Hematopoietic multipotent progenitor cell treated with erythropoietin and hydrocortisone succinate and interleukin-3 and kit ligand, for 4 days (in vitro differentiated cells): ENCODE results near the gene GGT7.
"Not testable (repeated sequence)": the region's sequence is repeated elsewhere in the genome, so short reads cannot be mapped to it uniquely, and the experiment has no call there.

ENCODE experiments used
- DNase-seq: peaks from one replicate; pipeline ENCODE4 v3.0.0-alpha.2; 2015

Gene GGT7

DNA sequence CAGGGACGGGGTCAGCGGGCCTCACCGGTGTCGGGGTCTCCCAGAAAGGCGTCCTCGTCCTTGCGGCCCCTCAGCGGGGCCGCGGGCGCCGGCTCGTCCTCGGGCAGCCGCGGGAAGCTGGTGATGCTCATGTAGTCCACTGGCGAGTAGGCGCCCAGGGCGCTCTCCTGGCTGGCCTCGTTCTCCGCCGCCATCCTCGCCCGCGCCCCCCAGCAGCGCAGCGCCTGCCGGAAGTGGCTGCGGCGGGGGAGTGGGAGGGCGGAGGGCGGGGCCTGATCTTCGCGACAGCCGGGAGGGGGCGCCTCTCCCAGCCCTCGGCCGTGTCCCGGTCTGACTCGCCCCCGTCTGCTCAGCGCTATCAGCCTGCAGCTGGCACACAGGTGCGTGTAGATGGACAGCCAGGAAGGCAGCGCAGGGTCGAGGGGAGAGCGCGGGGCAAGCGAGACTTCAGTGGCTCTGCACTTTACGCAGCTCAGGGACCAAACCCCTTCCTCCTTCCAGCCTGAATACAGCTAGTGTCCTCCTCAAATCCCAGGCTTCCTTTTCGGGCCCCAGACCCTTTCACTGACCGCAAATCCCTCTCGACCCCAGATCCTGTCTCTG, at the start of gene GGT7:
TSS of gene GGT7 (minus strand) at position 235 of the 603 bp plus-strand sequence. CDS start at position 194, 41 bp downstream.
- DNase-seq, result peak; percentile 87

DNA sequence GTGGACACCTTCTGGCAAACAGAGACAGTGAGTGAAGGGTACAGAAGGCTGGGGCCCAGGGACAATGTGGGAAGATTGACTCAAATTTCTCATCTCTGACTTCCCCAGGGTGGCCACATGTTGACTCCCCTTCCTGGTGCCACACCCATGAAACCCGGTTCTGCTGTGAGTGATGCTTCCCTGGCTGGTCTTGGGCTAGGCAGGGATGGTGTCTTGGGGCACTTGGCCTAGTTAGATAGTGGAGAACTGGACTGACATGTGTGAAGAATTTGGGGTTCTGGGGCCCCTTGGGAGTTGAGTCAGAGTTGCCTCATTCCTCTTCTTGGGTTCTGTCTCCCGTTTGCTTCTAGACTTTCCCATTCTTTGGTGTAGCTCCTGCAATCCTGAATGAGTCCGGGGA, 48.8 kb upstream of the GGT7 start:
- no peak for DNase-seq

GRCh38 chr20:34920055-34920454, 47.4 kb upstream of the GGT7 start:
- no peak for DNase-seq

DNA sequence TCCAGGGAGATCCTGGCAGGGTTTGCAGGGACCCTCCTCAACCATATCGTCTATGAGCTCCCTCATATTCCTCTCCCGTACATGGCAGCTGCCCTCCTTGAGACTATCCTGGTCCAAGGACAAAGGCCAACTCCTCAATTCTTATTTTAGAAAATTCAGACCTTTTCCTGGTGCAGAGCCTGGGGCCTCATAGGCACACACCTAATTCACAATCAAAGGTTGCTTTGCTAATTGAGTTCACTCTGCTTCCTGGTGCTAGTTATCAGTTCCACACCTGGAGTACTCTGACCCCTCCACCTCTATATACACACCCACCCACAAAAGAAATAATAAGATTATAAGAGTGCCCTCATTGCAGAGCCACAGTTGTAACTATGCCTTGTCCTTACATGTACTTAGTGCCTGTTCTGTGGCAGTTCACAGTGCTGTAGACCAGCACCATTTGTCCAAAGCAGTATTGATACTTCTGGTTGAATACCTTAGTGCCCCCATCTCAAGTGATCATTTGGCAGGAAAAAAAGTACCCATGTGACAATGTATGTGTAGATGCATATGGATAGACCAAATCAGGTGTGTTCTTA, 44.2 kb upstream of the GGT7 start:
- DNase-seq, result no peak

- no peak for DNase-seq
These were observed 43.2 kb upstream of the GGT7 start for GRCh38 chr20:34915749-34916455.

DNA sequence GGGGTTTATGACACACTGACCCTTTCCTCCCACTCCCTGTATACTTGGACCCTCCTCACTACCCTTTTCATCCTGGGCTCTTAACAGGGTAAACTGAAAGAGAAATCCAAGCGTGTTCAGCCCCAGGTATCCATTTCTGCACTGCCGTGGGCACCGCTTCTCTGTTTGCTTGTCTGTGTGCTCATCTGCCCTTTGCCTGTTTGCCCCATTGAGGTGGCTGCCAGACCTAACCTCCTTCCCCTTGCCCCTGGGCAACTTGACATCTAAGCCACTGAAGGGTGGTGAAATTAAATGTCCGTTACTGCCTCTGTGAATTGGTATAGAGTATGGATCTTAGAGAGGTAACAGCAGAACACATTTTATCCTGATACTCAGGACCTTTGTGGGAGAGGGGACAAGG, 42.5 kb upstream of the GGT7 start:
- no peak for DNase-seq

- peak; percentile 70 for DNase-seq
These were observed 35.2 kb upstream of the GGT7 start for GRCh38 chr20:34907616-34908469.

- DNase-seq, result peak; percentile 44
These were observed 31.6 kb upstream of the GGT7 start for GRCh38 chr20:34904202-34904621.

GRCh38 chr20:34898731-34899130, 26.1 kb upstream of the GGT7 start:
- not testable (repeated sequence) for DNase-seq

DNA sequence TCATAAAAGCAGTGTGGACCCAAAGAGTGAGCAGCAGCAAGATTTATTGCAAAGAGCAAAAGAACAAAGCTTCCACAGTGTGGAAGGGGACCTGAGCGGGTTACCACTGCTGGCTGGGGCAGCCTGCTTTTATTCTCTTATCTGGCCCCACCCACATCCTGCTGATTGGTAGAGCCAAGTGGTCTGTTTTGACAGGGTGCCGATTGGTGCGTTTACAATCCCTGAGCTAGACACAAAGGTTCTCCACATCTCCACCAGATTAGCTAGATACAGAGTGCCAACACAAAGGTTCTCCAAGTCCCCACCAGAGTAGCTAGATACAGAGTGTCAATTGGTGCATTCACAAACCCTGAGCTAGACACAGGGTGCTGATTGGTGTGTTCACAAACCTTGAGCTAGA, 25.5 kb upstream of the GGT7 start:
- DNase-seq, result not testable (repeated sequence)

DNA sequence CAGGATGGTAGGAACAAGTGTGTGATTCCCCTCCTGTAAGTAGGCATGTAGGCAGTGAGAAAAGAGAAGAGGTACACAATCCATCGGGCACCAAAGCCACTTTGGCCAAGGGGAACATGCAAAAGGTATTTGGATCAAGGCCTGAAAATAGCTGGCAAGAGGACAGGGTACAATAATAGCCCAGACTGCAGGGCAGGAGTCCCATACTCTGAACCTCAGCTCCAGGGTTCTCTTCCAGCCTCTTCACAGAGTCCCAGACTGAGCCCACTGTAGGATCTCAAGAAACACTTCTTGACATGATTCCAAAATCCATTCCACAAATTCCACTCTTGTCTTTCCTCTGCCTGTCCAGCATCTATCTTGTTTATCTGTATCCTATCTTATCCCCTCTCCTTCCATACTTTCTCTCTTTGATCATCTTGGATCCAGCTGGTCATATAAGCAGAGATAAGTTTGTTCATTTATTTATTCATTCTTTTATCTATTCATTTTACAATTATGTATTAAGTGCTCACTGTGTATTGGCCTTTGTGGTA, 23.5 kb upstream of the GGT7 start:
- no peak for DNase-seq

DNA sequence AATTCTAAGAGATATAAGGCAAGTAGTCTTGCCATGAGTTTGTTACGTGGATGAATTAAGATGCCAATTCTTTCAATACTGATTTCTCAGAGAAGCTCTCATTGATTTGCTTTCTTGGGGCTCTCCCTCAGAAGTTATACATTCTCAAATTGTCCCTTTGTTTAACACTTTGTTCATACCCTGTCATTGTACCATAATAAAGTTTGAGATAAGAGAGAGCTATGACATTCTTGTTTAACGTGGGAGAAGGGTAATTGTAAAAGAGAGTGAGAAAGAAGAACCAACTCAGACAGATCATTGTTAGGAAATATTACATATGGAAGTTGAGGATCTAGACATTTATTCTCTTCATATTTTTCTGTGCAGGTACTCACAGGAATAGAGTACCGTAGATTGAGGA, 22.8 kb upstream of the GGT7 start:
- DNase-seq, result no peak

DNA sequence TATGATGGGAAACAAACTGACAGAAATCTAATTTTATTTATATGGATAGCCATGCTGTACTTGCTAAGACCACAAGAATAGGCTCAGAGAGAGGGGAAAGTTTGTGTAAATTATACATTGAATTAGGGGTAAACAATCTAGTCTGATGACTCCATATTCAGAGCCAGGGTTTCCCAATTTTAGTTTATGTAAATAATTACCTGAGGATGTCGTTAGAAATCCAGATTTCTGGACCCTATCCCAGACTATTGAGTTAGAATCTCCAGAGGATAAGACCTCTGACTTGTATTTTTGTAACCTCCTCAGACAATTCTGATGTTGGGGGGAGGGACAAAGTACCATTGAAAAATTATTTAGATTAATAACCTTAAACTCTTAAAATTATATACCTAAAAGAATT, 22.1 kb upstream of the GGT7 start:
- no peak for DNase-seq

DNA sequence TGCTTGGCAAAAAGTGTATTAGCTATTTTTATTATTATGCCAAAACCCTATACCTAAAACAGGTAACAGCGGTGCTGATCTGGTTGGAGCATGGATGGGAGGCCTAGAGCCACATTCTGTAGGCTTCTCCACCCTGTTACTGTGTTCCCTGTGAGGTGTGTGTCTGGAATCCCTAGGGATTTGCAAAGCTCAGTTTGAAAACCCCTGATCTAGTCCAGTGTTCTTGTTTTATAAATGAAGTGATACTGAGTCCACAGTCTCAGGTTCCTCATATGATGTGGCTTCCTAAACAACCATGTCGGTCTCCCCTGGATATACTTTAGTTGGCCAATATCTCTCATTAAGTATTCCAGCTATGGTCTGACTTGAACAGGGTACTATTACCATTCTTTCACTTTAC, 20.0 kb upstream of the GGT7 start:
- DNase-seq, result no peak

DNA sequence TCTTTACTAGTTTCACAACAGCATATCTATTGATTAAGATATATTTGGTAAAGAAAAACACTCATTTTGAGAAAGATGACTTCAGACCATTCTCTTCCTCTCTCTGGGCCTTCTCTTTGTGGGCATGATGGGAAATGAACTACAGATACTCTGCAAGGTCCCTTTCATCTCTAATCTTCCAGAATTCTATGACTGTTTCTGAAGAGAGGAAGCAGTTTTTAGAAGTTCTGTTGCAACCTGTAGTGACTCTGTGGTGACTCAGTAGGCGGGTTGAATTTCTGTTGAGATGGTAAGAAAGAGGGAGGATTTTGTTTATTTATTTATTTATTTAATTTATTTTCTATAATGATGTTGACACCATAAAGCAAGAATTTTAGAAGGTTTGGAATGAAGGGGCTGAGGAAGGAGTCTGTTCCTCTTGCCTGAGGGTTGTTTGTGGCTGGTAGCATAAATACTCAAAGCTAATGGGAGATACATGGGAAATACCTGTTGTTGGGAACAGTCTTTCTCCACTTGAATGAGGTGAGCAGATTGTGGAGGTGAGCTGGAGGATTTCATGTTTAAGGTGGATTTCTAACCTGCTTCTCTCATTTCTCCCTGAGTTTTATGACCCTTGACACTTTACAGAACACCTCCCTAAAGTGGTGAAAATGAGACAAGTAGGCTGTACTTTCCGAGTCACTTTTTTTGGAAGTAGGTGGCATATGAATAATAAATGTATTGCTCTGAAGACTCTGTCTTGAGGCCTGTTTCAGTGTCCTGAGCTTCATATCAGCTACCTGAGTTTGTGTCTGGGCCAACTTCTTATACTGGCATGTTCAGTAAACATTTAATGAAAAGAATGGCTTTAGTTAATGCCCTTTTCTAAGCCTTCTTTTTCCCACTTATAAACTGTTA, 18.8 kb upstream of the GGT7 start:
- DNase-seq, result peak; percentile 65

DNA sequence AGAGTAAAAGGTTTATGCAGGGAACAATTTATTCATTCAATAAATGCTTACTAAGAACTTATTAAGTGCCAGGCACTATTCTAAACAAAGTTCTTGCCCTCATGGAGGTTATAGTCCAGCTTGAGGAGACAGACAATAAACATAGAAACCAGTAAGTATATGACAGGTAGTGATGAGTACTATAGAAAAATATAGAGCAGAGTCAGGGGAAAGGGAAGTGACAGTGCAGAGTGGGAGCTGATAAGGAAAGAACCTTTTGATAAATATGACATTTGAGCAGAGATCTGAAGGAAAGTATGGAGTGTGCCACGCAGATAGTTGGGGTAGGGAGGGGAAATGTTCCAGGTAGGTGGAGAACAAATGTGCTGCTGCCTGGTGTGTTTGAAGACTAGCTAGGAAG, 15.8 kb upstream of the GGT7 start:
- DNase-seq, result peak; percentile 79

GRCh38 chr20:34887023-34887422, 14.4 kb upstream of the GGT7 start:
- no peak for DNase-seq

- no peak for DNase-seq
These were observed 13.5 kb upstream of the GGT7 start for GRCh38 chr20:34886122-34886521.

- DNase-seq, result no peak
These were observed 11.6 kb upstream of the GGT7 start for GRCh38 chr20:34884260-34884659.

GRCh38 chr20:34883809-34884208, 11.2 kb upstream of the GGT7 start:
- DNase-seq, result no peak

GRCh38 chr20:34883087-34883688, 10.5 kb upstream of the GGT7 start:
- DNase-seq, result no peak

DNA sequence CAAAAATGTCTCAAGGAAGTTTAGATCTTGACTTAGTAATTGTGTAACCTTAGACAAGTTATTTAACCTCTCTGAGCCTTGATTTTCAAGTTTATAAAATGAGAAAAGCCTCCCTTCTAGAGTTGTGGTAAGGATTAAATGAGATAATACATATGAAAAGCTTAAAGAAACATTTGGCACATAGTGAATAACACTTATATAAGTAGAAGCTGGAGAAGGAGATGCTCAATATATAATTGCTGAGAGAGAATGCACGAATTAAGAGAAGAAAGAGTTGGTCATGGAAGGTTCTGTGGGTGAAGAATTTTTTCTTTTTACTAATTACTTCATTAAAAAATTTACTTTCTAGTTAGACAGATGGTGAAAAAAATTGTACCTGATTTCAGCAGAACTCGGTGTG, 9.0 kb upstream of the GGT7 start:
- no peak for DNase-seq
